Panc1 (cell line): ENCODE data around the gene AKAP1.

Experiments
- POLR2AphosphoS5 ChIP-seq: IDR thresholded peaks from 2 replicates; pipeline ENCODE4 v1.6.1; 2012; ENCODE audit warnings: mild to moderate bottlenecking, low read depth, low read length, moderate library complexity
- TF ChIP-seq, protein P1 (sequence below): fragments of 450-650 bp; IDR thresholded peaks from 2 replicates; pipeline ENCODE4 v1.5.1; 2017; ENCODE audit warnings: mild to moderate bottlenecking
- TF ChIP-seq, protein P2 (sequence below), 2 experiments: IDR thresholded peaks; 2 replicates each; pipeline ENCODE4 v1.6.1; 2011 to 2012; ENCODE audit warnings: low read depth in 2 of 2, control low read depth in 1 of 2, low read length in 1 of 2, mild to moderate bottlenecking in 1 of 2, moderate library complexity in 1 of 2; ENCODE audit not compliant: insufficient read depth in 1 of 2

DNA sequence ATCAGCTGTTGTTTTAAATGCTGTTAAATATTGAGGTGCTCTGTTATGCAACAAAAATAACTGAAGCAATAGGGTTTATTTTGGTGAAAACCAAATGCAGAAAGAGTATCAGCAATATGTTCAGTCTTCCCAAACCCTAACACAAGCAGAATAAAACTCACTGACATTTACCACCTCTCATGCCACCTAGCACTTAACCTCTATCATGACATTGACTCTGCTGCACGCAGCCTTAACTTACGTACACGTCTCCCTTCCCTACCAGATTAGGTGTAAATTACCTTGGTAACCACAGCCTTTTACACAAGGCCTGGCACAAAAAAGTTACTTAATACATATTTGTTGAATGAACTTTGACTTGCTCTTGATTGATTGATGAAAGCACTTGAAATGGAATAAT, 9.9 kb upstream of the AKAP1 start:
- TF ChIP-seq, protein P1, sequence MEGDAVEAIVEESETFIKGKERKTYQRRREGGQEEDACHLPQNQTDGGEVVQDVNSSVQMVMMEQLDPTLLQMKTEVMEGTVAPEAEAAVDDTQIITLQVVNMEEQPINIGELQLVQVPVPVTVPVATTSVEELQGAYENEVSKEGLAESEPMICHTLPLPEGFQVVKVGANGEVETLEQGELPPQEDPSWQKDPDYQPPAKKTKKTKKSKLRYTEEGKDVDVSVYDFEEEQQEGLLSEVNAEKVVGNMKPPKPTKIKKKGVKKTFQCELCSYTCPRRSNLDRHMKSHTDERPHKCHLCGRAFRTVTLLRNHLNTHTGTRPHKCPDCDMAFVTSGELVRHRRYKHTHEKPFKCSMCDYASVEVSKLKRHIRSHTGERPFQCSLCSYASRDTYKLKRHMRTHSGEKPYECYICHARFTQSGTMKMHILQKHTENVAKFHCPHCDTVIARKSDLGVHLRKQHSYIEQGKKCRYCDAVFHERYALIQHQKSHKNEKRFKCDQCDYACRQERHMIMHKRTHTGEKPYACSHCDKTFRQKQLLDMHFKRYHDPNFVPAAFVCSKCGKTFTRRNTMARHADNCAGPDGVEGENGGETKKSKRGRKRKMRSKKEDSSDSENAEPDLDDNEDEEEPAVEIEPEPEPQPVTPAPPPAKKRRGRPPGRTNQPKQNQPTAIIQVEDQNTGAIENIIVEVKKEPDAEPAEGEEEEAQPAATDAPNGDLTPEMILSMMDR = no peak
- TF ChIP-seq POLR2AphosphoS5 = no peak
- TF ChIP-seq, protein P2, sequence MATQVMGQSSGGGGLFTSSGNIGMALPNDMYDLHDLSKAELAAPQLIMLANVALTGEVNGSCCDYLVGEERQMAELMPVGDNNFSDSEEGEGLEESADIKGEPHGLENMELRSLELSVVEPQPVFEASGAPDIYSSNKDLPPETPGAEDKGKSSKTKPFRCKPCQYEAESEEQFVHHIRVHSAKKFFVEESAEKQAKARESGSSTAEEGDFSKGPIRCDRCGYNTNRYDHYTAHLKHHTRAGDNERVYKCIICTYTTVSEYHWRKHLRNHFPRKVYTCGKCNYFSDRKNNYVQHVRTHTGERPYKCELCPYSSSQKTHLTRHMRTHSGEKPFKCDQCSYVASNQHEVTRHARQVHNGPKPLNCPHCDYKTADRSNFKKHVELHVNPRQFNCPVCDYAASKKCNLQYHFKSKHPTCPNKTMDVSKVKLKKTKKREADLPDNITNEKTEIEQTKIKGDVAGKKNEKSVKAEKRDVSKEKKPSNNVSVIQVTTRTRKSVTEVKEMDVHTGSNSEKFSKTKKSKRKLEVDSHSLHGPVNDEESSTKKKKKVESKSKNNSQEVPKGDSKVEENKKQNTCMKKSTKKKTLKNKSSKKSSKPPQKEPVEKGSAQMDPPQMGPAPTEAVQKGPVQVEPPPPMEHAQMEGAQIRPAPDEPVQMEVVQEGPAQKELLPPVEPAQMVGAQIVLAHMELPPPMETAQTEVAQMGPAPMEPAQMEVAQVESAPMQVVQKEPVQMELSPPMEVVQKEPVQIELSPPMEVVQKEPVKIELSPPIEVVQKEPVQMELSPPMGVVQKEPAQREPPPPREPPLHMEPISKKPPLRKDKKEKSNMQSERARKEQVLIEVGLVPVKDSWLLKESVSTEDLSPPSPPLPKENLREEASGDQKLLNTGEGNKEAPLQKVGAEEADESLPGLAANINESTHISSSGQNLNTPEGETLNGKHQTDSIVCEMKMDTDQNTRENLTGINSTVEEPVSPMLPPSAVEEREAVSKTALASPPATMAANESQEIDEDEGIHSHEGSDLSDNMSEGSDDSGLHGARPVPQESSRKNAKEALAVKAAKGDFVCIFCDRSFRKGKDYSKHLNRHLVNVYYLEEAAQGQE (IDR thresholded peaks at IDR 0.05; ENCODE audit: insufficient read depth in 1 of 2, low read depth in 2 of 2, low read length in 1 of 2) = no peak
